Measurements from ENCODE around the gene SLC25A52.

GRCh38 chr18:31792580-31792911, 31.9 kb upstream of the SLC25A52 start:
- TF ChIP-seq CTCF (conservative IDR thresholded peaks at IDR 0.05; ENCODE audit: low read length), result no peak
- no peak for TF ChIP-seq EZH2phosphoT487 (IDR thresholded peaks at IDR 0.05; ENCODE audit: borderline replicate concordance, low read depth, low read length)

All from OCI-LY7 (cell line).